ENCODE measurements around the gene TGFA. TPM values are rescaled to one million over a fixed set of nuclear protein-coding genes. Genes with fewer than 3 reads are reported as not detected.

Gene TGFA
- total RNA-seq, 1 experiment from 2014 or later, result 1.7 TPM

GRCh38 chr2:70552501-70553333, 909 bp downstream of the TGFA start:
- intact Hi-C loops (cut with micrococcal nuclease; ENCODE audit: unreplicated experiment), result no loop called here
- Histone ChIP-seq H3K36me3 (ENCODE audit: control insufficient read depth, insufficient read depth, low read length) (peaks cover 7% of the 10 kb centered on the region; the same call in 1 of the 2 replicates), H3K4me3 (ENCODE audit: low read depth in 2 of 2, low read length in 2 of 2) (peak overlapping the region; percentile 48 to 61), H3K4me1 (ENCODE audit: control insufficient read depth, insufficient read depth, low read length) (peaks cover 4% of the 10 kb centered on the region), H3K27ac (ENCODE audit: low read length) (no peak overlapping the region), H3K27me3 (ENCODE audit: control insufficient read depth, insufficient read depth, low read length) (peaks cover 25% of the 10 kb centered on the region), H3K9me3 (ENCODE audit: control insufficient read depth, insufficient read depth, low read depth, low read length) (no peaks in the 10 kb centered on the region)
- in situ Hi-C loops (cut with HindIII; ENCODE audit: low pct_unique_long_range_greater_than_20kb, low sequenced_read_pairs), result no loop called here
- DNase-seq (ENCODE audit: low read depth, low spot score) (no peak), ATAC-seq (no peak)
- CTCF ChIA-PET, result interaction anchor here (0.5 kb wide), 1 partner anchor 243 kb away, joined by 5 read pairs; no protein-coding TSS in a partner anchor
- no TSS peak for BruUV-seq (replicated peaks)
- POLR2A ChIA-PET, result no interaction called here
- TF ChIP-seq REST (IDR thresholded peaks at IDR 0.05; ENCODE audit: insufficient read depth in 1 of 2, low read depth in 2 of 2, low read length in 1 of 2) (no peak), POLR2AphosphoS5 (IDR thresholded peaks at IDR 0.05; ENCODE audit: low read depth, low read length) (no peak), TCF7L2 (IDR thresholded peaks at IDR 0.05; ENCODE audit: low read depth, low read length) (no peak)

- no TSS peak for BruUV-seq (replicated peaks)
- in situ Hi-C loops (cut with HindIII; ENCODE audit: low pct_unique_long_range_greater_than_20kb, low sequenced_read_pairs) (no loop called here), intact Hi-C loops (cut with micrococcal nuclease; ENCODE audit: unreplicated experiment) (no loop called here)
- DNase-seq (ENCODE audit: low read depth, low spot score) (no peak), ATAC-seq (no peak)
- Histone ChIP-seq H3K4me1 (ENCODE audit: control insufficient read depth, insufficient read depth, low read length) (peaks cover 4% of the 10 kb centered on the region), H3K27ac (ENCODE audit: low read length) (no peak overlapping the region), H3K9me3 (ENCODE audit: control insufficient read depth, insufficient read depth, low read depth, low read length) (no peaks in the 10 kb centered on the region), H3K4me3 (ENCODE audit: low read depth in 2 of 2, low read length in 2 of 2) (no peak overlapping the region), H3K36me3 (ENCODE audit: control insufficient read depth, insufficient read depth, low read length) (peaks cover 7% of the 10 kb centered on the region; the same call in 1 of the 2 replicates), H3K27me3 (ENCODE audit: control insufficient read depth, insufficient read depth, low read length) (peaks cover 20% of the 10 kb centered on the region)
- CTCF ChIA-PET, result interaction anchor here (0.5 kb wide), 1 partner anchor 98 kb away, joined by 4 read pairs; no protein-coding TSS in a partner anchor
- POLR2A ChIA-PET, result no interaction called here
- TF ChIP-seq CTCF (IDR thresholded peaks at IDR 0.05) (no peak), SIN3A (IDR thresholded peaks at IDR 0.05; ENCODE audit: borderline replicate concordance, insufficient read depth, low read depth, low read length) (no peak)
These were observed 2.5 kb downstream of the TGFA start for GRCh38 chr2:70551167-70551566.

- intact Hi-C loops (cut with micrococcal nuclease; ENCODE audit: unreplicated experiment) (no loop called here), in situ Hi-C loops (cut with HindIII; ENCODE audit: low pct_unique_long_range_greater_than_20kb, low sequenced_read_pairs) (no loop called here)
- POLR2A ChIA-PET, result no interaction called here
- Histone ChIP-seq H3K27ac (ENCODE audit: low read length) (no peak overlapping the region), H3K4me1 (ENCODE audit: control insufficient read depth, insufficient read depth, low read length) (peaks cover 4% of the 10 kb centered on the region), H3K9me3 (ENCODE audit: control insufficient read depth, insufficient read depth, low read depth, low read length) (no peaks in the 10 kb centered on the region), H3K36me3 (ENCODE audit: control insufficient read depth, insufficient read depth, low read length) (peaks cover 7% of the 10 kb centered on the region; the same call in 1 of the 2 replicates), H3K27me3 (ENCODE audit: control insufficient read depth, insufficient read depth, low read length) (peaks cover 20% of the 10 kb centered on the region), H3K4me3 (ENCODE audit: low read depth in 2 of 2, low read length in 2 of 2) (no peak overlapping the region)
- CTCF ChIA-PET, result no interaction called here
- no TSS peak for BruUV-seq (replicated peaks)
- DNase-seq (ENCODE audit: low read depth, low spot score), result no peak
- ATAC-seq, result no peak
- TF ChIP-seq CTCF (IDR thresholded peaks at IDR 0.05) (no peak), TCF7L2 (IDR thresholded peaks at IDR 0.05; ENCODE audit: low read depth, low read length) (no peak), SIN3A (IDR thresholded peaks at IDR 0.05; ENCODE audit: borderline replicate concordance, insufficient read depth, low read depth, low read length) (no peak), POLR2AphosphoS5 (IDR thresholded peaks at IDR 0.05; ENCODE audit: low read depth, low read length) (no peak), REST (IDR thresholded peaks at IDR 0.05; ENCODE audit: insufficient read depth in 1 of 2, low read depth in 2 of 2, low read length in 1 of 2) (no peak)
These were observed 3.7 kb downstream of the TGFA start for GRCh38 chr2:70549962-70550361.
